ENCODE data around the gene ABCD1. TPM values are rescaled to one million over a fixed set of nuclear protein-coding genes. Genes with fewer than 3 reads are reported as not detected.
"Not testable (repeated sequence)": the region's sequence is repeated elsewhere in the genome, so short reads cannot be mapped to it uniquely, and the experiment has no call there.

Gene ABCD1
- total RNA-seq, 1 donor from 2014 or later: 10.1 TPM

DNA sequence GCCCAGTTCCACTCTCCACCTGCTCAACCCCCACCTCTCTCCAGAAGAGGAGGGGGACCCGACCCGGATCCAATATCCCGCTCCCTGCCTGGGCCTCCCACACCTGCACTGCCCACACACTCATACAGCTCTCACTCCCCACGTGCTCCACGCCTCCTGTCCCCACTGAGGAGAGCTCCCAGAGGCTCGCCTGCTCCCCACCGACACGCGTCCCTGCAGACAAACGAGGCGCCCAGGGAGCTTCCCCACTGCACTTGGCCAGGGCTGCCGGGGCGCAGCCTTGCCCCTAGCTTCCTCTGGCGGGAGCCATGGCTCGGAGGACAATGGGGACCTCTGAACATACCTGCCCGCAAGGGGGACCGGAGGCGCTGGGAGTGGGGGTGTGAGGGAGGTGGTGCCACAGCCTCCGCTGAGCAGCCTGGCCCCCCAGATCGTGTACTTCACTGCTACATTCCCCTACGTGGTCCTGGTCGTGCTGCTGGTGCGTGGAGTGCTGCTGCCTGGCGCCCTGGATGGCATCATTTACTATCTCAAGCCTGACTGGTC lies 32.0 kb upstream of the ABCD1 start:
- intact Hi-C loops (cut with DNase I): no loop called here
- DNase-seq (ENCODE audit: low spot score) (no peak), ATAC-seq (no peak)

GRCh38 chrX:153693216-153694086 lies 31.2 kb upstream of the ABCD1 start:
- intact Hi-C loops (cut with DNase I): no loop called here
- ATAC-seq (no peak), DNase-seq (ENCODE audit: low spot score) (no peak)

DNA sequence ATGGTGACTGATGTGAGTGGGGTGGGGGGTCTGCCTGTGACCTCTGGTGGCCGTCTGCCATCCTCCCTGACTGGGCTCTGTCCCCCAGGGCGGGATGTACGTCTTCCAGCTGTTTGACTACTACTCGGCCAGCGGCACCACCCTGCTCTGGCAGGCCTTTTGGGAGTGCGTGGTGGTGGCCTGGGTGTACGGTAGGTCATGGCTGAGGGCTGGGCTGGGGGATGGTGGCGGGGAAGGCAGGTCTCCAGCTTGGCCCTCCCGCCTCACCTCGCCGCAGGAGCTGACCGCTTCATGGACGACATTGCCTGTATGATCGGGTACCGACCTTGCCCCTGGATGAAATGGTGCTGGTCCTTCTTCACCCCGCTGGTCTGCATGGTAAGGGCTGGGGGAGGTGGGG lies 30.4 kb upstream of the ABCD1 start:
- DNase-seq (ENCODE audit: low spot score); ATAC-seq; intact Hi-C loops (cut with DNase I): not testable (repeated sequence)

GRCh38 chrX:153694687-153695270 lies 29.9 kb upstream of the ABCD1 start:
- DNase-seq (ENCODE audit: low spot score): no peak
- no peak for ATAC-seq
- intact Hi-C loops (cut with DNase I): no loop called here

- DNase-seq (ENCODE audit: low spot score) (no peak), ATAC-seq (no peak)
- intact Hi-C loops (cut with DNase I): no loop called here
Observed at GRCh38 chrX:153696100-153696499, 28.6 kb upstream of the ABCD1 start.

DNA sequence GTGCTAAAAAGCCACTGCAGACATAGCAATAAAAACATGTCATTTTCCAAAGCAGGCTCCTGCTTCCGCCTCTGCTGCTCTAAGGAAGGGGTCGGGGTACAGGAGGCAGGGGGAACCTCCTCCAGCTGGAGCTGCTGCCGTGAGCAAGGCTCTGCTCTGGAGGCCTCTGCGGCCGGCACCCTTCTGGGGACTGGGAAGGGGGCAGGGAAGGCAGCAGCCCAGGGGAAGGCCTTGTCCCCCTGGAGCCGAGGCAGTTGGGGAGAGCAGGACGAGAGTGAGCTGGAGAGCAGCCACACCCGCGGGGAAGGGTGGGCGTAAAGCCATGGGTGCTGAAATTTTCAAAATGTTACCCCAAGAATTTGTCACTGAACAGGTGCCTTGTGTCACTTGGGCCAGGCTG lies 28.1 kb upstream of the ABCD1 start:
- intact Hi-C loops (cut with DNase I); ATAC-seq; DNase-seq (ENCODE audit: low spot score): not testable (repeated sequence)

DNA sequence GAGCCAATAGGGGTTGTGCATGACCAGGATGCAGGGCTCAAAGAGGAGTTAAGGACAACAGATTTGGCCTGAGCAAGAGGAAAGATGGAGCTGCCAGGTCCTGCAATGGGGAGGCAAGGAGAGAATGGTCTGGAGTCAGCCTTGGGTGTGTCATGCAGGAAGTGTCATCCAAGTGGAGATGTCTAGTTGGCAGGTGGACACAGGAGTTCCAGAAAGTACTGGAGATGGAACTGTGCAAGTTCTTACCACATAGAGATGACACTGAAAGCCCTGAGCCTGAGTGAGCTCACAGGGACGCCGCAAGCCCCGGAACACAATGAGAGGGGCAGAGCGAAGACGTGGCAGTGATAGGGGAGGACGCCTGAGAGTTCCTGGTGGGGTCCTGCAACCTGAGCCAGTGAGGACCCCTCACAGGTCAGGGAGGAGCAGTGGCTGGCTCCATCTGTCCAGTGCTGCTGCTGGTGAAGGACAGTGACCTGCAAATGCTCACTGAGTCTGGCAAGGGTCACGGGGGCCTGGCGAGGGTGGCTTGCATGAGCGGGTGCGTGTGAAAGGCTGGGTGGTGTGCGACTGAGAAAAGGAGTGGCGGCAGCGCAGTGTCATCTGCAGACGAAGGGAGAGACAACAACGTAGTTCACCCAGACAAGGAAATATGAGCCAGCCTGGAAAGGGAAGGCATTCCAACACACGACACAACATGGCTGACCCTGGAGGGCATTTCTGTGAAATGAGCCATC lies 27.5 kb upstream of the ABCD1 start:
- intact Hi-C loops (cut with DNase I); DNase-seq (ENCODE audit: low spot score); ATAC-seq: not testable (repeated sequence)

- no peak for DNase-seq (ENCODE audit: low spot score)
- intact Hi-C loops (cut with DNase I): no loop called here
- no peak for ATAC-seq
Observed at GRCh38 chrX:153697924-153698865, 26.5 kb upstream of the ABCD1 start.

DNA sequence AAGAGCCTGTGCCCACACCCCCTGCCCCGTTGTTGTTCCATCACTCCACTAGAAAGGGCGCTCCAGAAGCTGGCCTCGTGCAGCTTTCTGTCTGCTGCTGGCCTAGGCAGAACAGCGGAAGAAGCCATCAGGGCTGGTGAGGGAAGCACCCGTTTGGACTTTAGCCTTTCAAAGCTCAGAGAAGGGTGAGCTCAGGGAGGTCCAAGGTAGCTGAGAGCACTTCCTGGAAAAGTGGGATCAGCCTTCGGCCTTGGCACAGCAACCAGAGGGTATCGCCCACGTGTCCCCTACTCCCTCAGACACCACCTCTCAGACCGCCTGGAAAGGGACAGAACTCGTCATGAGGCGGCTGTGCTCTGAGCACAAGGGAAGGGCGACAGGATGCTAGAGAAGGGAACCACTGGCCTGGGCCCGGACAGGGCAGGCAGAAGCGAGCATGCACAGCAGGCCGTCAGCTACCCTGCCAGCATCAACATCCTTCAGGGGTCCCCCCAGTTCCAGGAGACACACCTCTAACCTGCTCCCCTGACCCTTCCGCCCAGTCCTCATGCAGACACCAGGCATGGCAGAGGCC lies 25.4 kb upstream of the ABCD1 start:
- intact Hi-C loops (cut with DNase I); DNase-seq (ENCODE audit: low spot score); ATAC-seq: not testable (repeated sequence)

GRCh38 chrX:153699784-153700371 lies 24.8 kb upstream of the ABCD1 start:
- intact Hi-C loops (cut with DNase I); ATAC-seq; DNase-seq (ENCODE audit: low spot score): not testable (repeated sequence)

DNA sequence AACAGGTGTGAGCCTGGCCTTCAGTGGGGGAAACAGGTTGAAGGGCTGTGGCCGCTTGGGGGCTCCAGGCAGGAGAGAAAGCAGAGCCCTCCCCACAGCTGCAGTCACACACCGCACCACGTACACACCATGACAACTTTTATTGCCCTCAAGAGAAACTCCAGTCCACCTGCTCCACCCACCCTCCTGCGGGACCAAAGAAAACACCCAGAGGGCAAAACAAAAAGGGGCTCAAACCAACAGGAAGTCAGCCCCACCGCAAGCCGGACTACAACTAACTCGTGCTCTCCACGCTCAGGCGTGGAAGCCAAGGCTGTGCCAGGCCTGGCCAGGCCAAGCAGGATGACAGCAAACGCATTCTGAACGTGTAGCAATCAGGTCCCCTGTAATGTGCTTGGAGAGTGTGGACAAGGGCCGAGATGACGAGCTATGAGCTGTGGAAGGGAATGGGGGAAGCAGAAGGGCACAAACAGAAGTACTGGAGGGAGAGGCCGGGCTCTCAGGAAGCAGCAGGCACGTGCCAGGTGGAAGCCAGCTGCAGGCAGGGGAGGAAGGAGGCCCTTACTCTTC lies 24.2 kb upstream of the ABCD1 start:
- ATAC-seq (no peak), DNase-seq (ENCODE audit: low spot score) (no peak)
- intact Hi-C loops (cut with DNase I): no loop called here

DNA sequence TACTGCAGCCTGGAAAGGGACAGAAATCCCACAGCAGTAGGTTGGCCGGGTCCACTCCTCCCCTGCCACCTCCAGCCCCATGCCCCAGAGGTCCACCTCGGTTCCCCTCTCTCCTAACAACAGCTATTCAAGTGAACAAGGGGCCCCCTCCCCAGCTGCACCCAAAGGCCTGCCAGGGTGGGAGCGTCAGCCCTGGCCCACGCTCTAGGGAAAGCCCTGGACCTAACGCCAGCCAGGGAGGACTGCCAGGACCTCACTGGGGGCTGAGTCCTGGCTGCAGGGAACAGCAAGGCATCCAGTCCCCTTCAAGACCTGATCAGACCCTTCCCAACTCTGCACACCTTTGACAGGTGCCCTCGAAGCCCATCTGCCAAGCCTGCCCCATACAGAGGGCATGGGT lies 23.7 kb upstream of the ABCD1 start:
- no peak for ATAC-seq
- intact Hi-C loops (cut with DNase I): no loop called here

GRCh38 chrX:153701706-153702105 lies 22.9 kb upstream of the ABCD1 start:
- DNase-seq (ENCODE audit: low spot score) (no peak), ATAC-seq (no peak)
- intact Hi-C loops (cut with DNase I): no loop called here

More for the DNA sequence above, 23.7 kb upstream of the ABCD1 start:
- no peak for DNase-seq (ENCODE audit: low spot score)

DNA sequence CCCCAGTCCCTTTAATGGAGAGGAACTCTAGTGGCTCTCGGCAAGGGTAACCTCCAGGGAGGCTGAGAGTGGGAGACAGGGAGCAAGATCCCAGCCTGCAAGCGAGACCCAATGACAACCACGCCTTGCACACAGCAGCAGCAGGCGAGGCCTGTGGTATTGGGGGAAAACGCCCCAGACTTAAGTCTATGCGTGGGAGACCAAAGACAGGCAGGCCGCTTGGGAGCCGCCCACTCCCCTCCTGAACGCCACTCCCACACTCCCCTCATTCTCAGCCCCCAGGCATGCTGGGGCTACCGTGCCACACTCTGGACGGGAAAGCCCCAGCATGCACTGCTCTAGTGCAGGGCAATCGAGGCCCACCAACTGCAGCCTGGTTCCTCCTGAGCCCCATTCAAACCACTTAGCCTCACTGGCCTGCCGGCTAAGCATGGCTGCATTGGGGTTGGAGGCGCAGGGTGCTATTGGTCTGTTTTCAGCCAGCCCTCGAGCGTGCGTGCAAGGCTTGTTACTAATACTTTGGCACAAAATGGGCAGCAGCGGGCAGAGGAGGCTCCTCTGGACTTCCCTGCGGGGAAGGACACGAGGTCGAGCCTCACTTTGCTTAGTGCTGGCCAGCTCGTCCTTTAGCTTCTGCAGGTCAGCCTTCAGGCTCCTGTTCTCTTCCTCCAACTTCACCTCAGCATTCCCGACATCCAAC lies 22.2 kb upstream of the ABCD1 start:
- ATAC-seq (no peak), DNase-seq (ENCODE audit: low spot score) (no peak)
- intact Hi-C loops (cut with DNase I): no loop called here

DNA sequence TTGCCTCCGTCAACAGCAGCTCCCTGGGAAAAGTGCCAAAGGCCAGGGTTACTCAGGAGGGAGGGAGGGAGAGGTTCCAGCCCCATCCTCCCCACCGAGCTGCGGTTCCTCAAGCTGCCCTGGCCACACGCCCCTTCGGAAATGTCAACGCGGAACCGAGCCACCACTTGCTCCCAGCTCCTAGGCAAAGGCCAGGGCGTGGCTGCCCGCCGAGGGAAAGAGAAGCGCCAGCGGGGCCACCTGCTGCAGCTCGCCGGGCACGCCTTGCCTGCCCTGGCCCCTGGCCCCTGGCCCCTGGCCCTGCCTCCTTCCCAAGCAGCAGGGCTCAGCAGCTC lies 21.7 kb upstream of the ABCD1 start:
- intact Hi-C loops (cut with DNase I): no loop called here
- ATAC-seq: peak; percentile 56
- peak; percentile 79 for DNase-seq (ENCODE audit: low spot score)

DNA sequence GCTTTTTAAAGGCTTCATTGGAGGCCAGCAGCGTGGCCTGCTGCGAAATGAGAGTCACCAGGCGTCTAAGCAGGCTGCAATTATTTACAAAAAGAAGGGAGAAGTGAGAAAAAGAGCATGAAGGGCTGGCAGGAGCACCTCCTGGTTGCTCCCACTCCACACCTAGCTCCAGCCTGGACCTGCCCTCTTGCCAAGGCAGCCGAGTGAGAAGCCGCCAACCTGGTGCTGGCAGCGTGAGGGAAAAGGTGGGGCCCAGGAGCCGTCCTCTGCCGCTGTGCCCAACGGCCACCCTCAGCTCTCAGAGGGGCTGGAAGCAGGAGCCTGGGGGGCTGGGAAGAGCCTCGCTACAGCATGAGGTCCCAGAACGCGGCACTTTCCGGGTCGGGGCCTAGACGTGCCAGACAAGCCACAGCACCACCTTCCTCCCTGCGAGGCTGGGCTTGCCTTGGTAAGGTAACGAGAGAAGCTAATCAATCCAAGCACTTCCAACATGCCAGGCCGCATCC lies 20.6 kb upstream of the ABCD1 start:
- no peak for DNase-seq (ENCODE audit: low spot score)
- no peak for ATAC-seq
- intact Hi-C loops (cut with DNase I): no loop called here

Measured in sciatic nerve (tissue), 2 donors.